ENCODE results near the gene ZDHHC7.

DNA sequence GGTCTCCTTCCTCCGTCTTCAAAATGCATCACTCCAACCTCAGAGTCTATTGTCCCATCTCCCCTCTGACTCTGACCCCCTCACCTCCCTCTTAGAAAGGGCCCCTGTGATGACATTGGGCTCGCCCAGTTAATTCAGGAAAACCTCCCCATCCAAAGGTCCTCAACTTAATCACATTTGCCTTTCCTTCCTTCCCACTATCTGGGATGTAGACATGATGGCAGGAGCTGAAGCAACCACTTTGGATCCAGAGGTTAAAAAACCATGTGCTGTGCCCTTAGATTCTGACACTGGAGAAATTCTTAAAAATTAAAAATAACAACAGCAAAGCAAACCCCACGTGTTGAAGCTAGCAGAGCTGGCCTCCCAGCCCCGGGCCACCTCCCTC, 80.2 kb downstream of the ZDHHC7 start:
- TF ChIP-seq, protein P1, sequence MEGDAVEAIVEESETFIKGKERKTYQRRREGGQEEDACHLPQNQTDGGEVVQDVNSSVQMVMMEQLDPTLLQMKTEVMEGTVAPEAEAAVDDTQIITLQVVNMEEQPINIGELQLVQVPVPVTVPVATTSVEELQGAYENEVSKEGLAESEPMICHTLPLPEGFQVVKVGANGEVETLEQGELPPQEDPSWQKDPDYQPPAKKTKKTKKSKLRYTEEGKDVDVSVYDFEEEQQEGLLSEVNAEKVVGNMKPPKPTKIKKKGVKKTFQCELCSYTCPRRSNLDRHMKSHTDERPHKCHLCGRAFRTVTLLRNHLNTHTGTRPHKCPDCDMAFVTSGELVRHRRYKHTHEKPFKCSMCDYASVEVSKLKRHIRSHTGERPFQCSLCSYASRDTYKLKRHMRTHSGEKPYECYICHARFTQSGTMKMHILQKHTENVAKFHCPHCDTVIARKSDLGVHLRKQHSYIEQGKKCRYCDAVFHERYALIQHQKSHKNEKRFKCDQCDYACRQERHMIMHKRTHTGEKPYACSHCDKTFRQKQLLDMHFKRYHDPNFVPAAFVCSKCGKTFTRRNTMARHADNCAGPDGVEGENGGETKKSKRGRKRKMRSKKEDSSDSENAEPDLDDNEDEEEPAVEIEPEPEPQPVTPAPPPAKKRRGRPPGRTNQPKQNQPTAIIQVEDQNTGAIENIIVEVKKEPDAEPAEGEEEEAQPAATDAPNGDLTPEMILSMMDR (IDR thresholded peaks at IDR 0.05; ENCODE audit: low read depth, low read length, missing input control): no peak
- TF ChIP-seq, protein P2, sequence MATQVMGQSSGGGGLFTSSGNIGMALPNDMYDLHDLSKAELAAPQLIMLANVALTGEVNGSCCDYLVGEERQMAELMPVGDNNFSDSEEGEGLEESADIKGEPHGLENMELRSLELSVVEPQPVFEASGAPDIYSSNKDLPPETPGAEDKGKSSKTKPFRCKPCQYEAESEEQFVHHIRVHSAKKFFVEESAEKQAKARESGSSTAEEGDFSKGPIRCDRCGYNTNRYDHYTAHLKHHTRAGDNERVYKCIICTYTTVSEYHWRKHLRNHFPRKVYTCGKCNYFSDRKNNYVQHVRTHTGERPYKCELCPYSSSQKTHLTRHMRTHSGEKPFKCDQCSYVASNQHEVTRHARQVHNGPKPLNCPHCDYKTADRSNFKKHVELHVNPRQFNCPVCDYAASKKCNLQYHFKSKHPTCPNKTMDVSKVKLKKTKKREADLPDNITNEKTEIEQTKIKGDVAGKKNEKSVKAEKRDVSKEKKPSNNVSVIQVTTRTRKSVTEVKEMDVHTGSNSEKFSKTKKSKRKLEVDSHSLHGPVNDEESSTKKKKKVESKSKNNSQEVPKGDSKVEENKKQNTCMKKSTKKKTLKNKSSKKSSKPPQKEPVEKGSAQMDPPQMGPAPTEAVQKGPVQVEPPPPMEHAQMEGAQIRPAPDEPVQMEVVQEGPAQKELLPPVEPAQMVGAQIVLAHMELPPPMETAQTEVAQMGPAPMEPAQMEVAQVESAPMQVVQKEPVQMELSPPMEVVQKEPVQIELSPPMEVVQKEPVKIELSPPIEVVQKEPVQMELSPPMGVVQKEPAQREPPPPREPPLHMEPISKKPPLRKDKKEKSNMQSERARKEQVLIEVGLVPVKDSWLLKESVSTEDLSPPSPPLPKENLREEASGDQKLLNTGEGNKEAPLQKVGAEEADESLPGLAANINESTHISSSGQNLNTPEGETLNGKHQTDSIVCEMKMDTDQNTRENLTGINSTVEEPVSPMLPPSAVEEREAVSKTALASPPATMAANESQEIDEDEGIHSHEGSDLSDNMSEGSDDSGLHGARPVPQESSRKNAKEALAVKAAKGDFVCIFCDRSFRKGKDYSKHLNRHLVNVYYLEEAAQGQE (IDR thresholded peaks at IDR 0.05): no peak
- TF ChIP-seq RAD21 (IDR thresholded peaks at IDR 0.05) (no peak), YY1 (IDR thresholded peaks at IDR 0.05) (no peak), FOXA2 (IDR thresholded peaks at IDR 0.05) (no peak), GABPA (IDR thresholded peaks at IDR 0.05 in 1 of 2, conservative IDR thresholded peaks at IDR 0.05 in 1 of 2) (no peak), EGR1 (IDR thresholded peaks at IDR 0.05; ENCODE audit: low read depth in 2 of 2) (no peak), JUND (IDR thresholded peaks at IDR 0.05) (no peak), RXRA (IDR thresholded peaks at IDR 0.05) (no peak), SP1 (IDR thresholded peaks at IDR 0.05) (no peak), TAF1 (conservative IDR thresholded peaks at IDR 0.05) (no peak), NR2F2 (IDR thresholded peaks at IDR 0.05) (no peak)
- TF ChIP-seq, protein P3, sequence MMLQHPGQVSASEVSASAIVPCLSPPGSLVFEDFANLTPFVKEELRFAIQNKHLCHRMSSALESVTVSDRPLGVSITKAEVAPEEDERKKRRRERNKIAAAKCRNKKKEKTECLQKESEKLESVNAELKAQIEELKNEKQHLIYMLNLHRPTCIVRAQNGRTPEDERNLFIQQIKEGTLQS (IDR thresholded peaks at IDR 0.05): no peak
- TF ChIP-seq, protein P4, sequence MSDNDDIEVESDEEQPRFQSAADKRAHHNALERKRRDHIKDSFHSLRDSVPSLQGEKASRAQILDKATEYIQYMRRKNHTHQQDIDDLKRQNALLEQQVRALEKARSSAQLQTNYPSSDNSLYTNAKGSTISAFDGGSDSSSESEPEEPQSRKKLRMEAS (IDR thresholded peaks at IDR 0.05): no peak

Measured in liver (tissue), 3 donors.